Fibroblast of lung (primary cell): ENCODE measurements around the gene NEK6. TPM values are rescaled to one million over a fixed set of nuclear protein-coding genes. Genes with fewer than 3 reads are reported as not detected.

Experiments used
- DNase-seq, 2 donors: peaks; one replicate each; pipeline versions ENCODE4 v3.0.0 to v3.0.0-alpha.2; 2010; ENCODE audit warnings: low read depth in 2 of 2
- H2AFZ ChIP-seq: 2 replicates; pipeline ENCODE4 v1.5.1; 2012; ENCODE audit warnings: low read length, control low read depth, inconsistent platforms
- H3K27ac ChIP-seq: 2 replicates; pipeline ENCODE4 v1.5.1; 2011; ENCODE audit warnings: low read length, control low read depth; ENCODE audit not compliant: insufficient read depth
- H3K27me3 ChIP-seq: 2 replicates; pipeline ENCODE4 v1.5.1; 2011; ENCODE audit warnings: mild to moderate bottlenecking, low read length; ENCODE audit not compliant: control insufficient read depth, insufficient read depth
- H3K36me3 ChIP-seq: 2 replicates; pipeline ENCODE4 v1.5.1; 2011; ENCODE audit warnings: low read length; ENCODE audit not compliant: control insufficient read depth, insufficient read depth
- H3K4me1 ChIP-seq: 2 replicates; pipeline ENCODE4 v1.5.1; 2011; ENCODE audit warnings: low read length; ENCODE audit not compliant: control insufficient read depth, insufficient read depth; ENCODE audit errors: extremely low read depth
- H3K4me2 ChIP-seq: 2 replicates; pipeline ENCODE4 v1.5.1; 2011; ENCODE audit warnings: low read length, control low read depth; ENCODE audit not compliant: insufficient read depth; ENCODE audit errors: extremely low read depth
- H3K4me3 ChIP-seq, 4 experiments: fragments of 200-600 bp in 1 of 4; sonication (generic) in 1 of 4; replicated peaks in 1 of 4; 2 replicates each; pipeline ENCODE4 v1.5.1; 2011 to 2016; ENCODE audit warnings: low read length in 4 of 4, low read depth in 3 of 4, mild to moderate bottlenecking in 3 of 4, control low read depth in 2 of 4, inconsistent platforms in 1 of 4, mixed read lengths in 1 of 4; ENCODE audit not compliant: insufficient read depth in 1 of 4; ENCODE audit errors: control extremely low read depth in 1 of 4
- H3K79me2 ChIP-seq: 2 replicates; pipeline ENCODE4 v1.5.1; 2012; ENCODE audit warnings: mild to moderate bottlenecking, low read length, inconsistent platforms; ENCODE audit not compliant: control insufficient read depth, insufficient read depth
- H3K9ac ChIP-seq: 2 replicates; pipeline ENCODE4 v1.5.1; 2011; ENCODE audit warnings: mild to moderate bottlenecking, low read length, control low read depth; ENCODE audit not compliant: insufficient read depth
- H3K9me3 ChIP-seq: 2 replicates; pipeline ENCODE4 v1.5.1; 2012; ENCODE audit warnings: low read depth, low read length; ENCODE audit not compliant: control insufficient read depth, insufficient read depth
- H4K20me1 ChIP-seq: 2 replicates; pipeline ENCODE4 v1.5.1; 2011; ENCODE audit warnings: low read length; ENCODE audit not compliant: control insufficient read depth, insufficient read depth; ENCODE audit errors: extremely low read depth
- CTCF ChIP-seq, 2 donors: IDR thresholded peaks in 1 of 2; conservative IDR thresholded peaks in 1 of 2; 1 replicate in 1 of 2; 2 replicates in 1 of 2; pipeline ENCODE4 v1.5.1; 2011 to 2012; ENCODE audit warnings: low read length in 2 of 2, control low read depth in 1 of 2, inconsistent platforms in 1 of 2, low read depth in 1 of 2, mild to moderate bottlenecking in 1 of 2
- EZH2 ChIP-seq: IDR thresholded peaks from 2 replicates; pipeline ENCODE4 v1.5.1; 2012; ENCODE audit warnings: low read length, control low read depth, mild to moderate bottlenecking; ENCODE audit errors: missing control alignments
- polyA plus RNA-seq, 2 donors: library from polyadenylated mRNA; depleted of rRNA in 1 of 2; stranded (reverse) in 1 of 2; unstranded in 1 of 2; fragments of >200 nt; gene quantifications; 2 replicates each; pipeline ENCODE4 v1.2.1, GENCODE V29; 2011 to 2012; ENCODE audit warnings: missing spikeins in 1 of 2
- total RNA-seq: library from RNA; depleted of rRNA; stranded (reverse); fragments of >200 nt; gene quantifications from 2 replicates; pipeline ENCODE4 v1.2.1, GENCODE V29; 2014

NEK6 gene
- total and polyA plus RNA-seq, 2 donors (not counting 1 experiment from before 2014, with no cell fraction given), result 71.2 to 71.4 TPM

- Histone ChIP-seq H3K4me3 (no peak overlapping the region), H3K9ac (no peak overlapping the region), H3K27ac (no peak overlapping the region), H2AFZ (no peak overlapping the region), H3K9me3 (no peaks in the 10 kb centered on the region), H3K4me1 (peaks cover 4% of the 10 kb centered on the region), H3K79me2 (no peaks in the 10 kb centered on the region), H3K4me2 (no peak overlapping the region), H4K20me1 (no peaks in the 10 kb centered on the region), H3K27me3 (no peaks in the 10 kb centered on the region), H3K36me3 (no peaks in the 10 kb centered on the region)
- DNase-seq, result no peak
- TF ChIP-seq EZH2 (no peak), CTCF (conservative IDR thresholded peaks at IDR 0.05 in 1 of 2, IDR thresholded peaks at IDR 0.05 in 1 of 2; ENCODE audit: low read depth in 1 of 2, low read length in 2 of 2) (no peak)
Observed at GRCh38 chr9:124248066-124248465, 9.7 kb upstream of the NEK6 start.

GRCh38 chr9:124248960-124249359 is 8.8 kb upstream of the NEK6 start:
- Histone ChIP-seq H3K27ac (no peak overlapping the region), H3K4me2 (no peak overlapping the region), H2AFZ (no peak overlapping the region), H4K20me1 (no peaks in the 10 kb centered on the region), H3K9ac (no peak overlapping the region), H3K79me2 (no peaks in the 10 kb centered on the region), H3K27me3 (no peaks in the 10 kb centered on the region), H3K4me3 (no peak overlapping the region), H3K9me3 (no peaks in the 10 kb centered on the region), H3K36me3 (no peaks in the 10 kb centered on the region), H3K4me1 (peaks cover 4% of the 10 kb centered on the region)
- DNase-seq, result no peak
- TF ChIP-seq EZH2 (no peak), CTCF (conservative IDR thresholded peaks at IDR 0.05 in 1 of 2, IDR thresholded peaks at IDR 0.05 in 1 of 2; ENCODE audit: low read depth in 1 of 2, low read length in 2 of 2) (no peak)

GRCh38 chr9:124251204-124251603 is 6.5 kb upstream of the NEK6 start:
- Histone ChIP-seq H3K27ac (no peak overlapping the region), H3K9ac (no peak overlapping the region), H2AFZ (no peak overlapping the region), H3K4me2 (no peak overlapping the region), H3K36me3 (no peaks in the 10 kb centered on the region), H3K4me1 (peaks cover 4% of the 10 kb centered on the region), H4K20me1 (no peaks in the 10 kb centered on the region), H3K9me3 (no peaks in the 10 kb centered on the region), H3K4me3 (no peak overlapping the region), H3K79me2 (no peaks in the 10 kb centered on the region), H3K27me3 (no peaks in the 10 kb centered on the region)
- no peak for DNase-seq
- no peak for TF ChIP-seq CTCF (conservative IDR thresholded peaks at IDR 0.05 in 1 of 2, IDR thresholded peaks at IDR 0.05 in 1 of 2; ENCODE audit: low read depth in 1 of 2, low read length in 2 of 2)
- TF ChIP-seq EZH2, result no peak
